CD8-positive, alpha-beta memory T cell (primary cell): ENCODE results near the gene CNTN1. TPM values are rescaled to one million over a fixed set of nuclear protein-coding genes. Genes with fewer than 3 reads are reported as not detected.

Experiments used
- CTCF ChIA-PET: fragments of 350-600 bp; sonication (Branson Sonifier 250); formaldehyde crosslinking; loops from one replicate; lab custom pipeline; 2021; ENCODE audit warnings: antibody characterized with exemption; lab: Charles Lee
- POLR2A ChIA-PET: fragments of 350-600 bp; sonication (Branson Sonifier 250); formaldehyde crosslinking; loops from one replicate; lab custom pipeline; 2021; ENCODE audit warnings: antibody characterized with exemption; lab: Charles Lee
- DNase-seq, 5 donors: peaks; one replicate each; pipeline versions ENCODE4 v3.0.0 to v3.0.0-alpha.2; 2020 to 2022; ENCODE audit warnings: mixed read lengths in 1 of 5
- H3K27ac ChIP-seq: one replicate; pipeline ENCODE4 v1.7.0; 2013; ENCODE audit warnings: low read depth, mild to moderate bottlenecking, low read length, moderate library complexity
- H3K27me3 ChIP-seq: 2 replicates; pipeline ENCODE4 v1.7.0; 2013; ENCODE audit warnings: low read length, mild to moderate bottlenecking; ENCODE audit not compliant: insufficient read depth, poor library complexity, severe bottlenecking
- H3K36me3 ChIP-seq: 2 replicates; pipeline ENCODE4 v1.7.0; 2013; ENCODE audit warnings: mild to moderate bottlenecking, low read length, moderate library complexity; ENCODE audit not compliant: insufficient read depth
- H3K4me1 ChIP-seq: 2 replicates; pipeline ENCODE4 v1.7.0; 2013; ENCODE audit warnings: mild to moderate bottlenecking, low read length, moderate library complexity; ENCODE audit not compliant: insufficient read depth
- H3K4me3 ChIP-seq: 2 replicates; pipeline ENCODE4 v1.7.0; 2013; ENCODE audit warnings: mild to moderate bottlenecking, low read length
- H3K9me3 ChIP-seq: 2 replicates; pipeline ENCODE4 v1.7.0; 2013; ENCODE audit warnings: mild to moderate bottlenecking, low read length
- H3K27ac Mint-ChIP-seq, 8 donors: one replicate each; pipeline ENCODE4 v1.8.0; 2020 to 2021; ENCODE audit warnings: mixed read lengths in 8 of 8, mild to moderate bottlenecking in 6 of 8, inconsistent platforms in 3 of 8, moderate library complexity in 3 of 8
- H3K27me3 Mint-ChIP-seq, 2 donors: one replicate each; pipeline ENCODE4 v1.8.0; 2020 to 2021; ENCODE audit warnings: mixed read lengths in 2 of 2, mild to moderate bottlenecking in 1 of 2, moderate library complexity in 1 of 2
- H3K36me3 Mint-ChIP-seq, 3 donors: one replicate each; pipeline ENCODE4 v1.8.0; 2020 to 2021; ENCODE audit warnings: mixed read lengths in 3 of 3, inconsistent platforms in 1 of 3, mild to moderate bottlenecking in 1 of 3
- H3K4me1 Mint-ChIP-seq, 3 donors: one replicate each; pipeline ENCODE4 v1.8.0; 2020 to 2021; ENCODE audit warnings: mixed read lengths in 3 of 3, inconsistent platforms in 1 of 3, mild to moderate bottlenecking in 1 of 3
- H3K4me3 Mint-ChIP-seq, 7 donors: one replicate each; pipeline ENCODE4 v1.8.0; 2020 to 2021; ENCODE audit warnings: mixed read lengths in 7 of 7, mild to moderate bottlenecking in 6 of 7, moderate library complexity in 4 of 7, inconsistent platforms in 2 of 7
- H3K9me3 Mint-ChIP-seq, 5 donors: one replicate each; pipeline ENCODE4 v1.8.0; 2020 to 2022; ENCODE audit warnings: mixed read lengths in 5 of 5, mild to moderate bottlenecking in 3 of 5, moderate library complexity in 2 of 5, inconsistent platforms in 1 of 5
- polyA plus RNA-seq: library from polyadenylated mRNA; unstranded; fragments of 300-500 nt; fragmentation: Illumina TruSeq; gene quantifications from one replicate; pipeline ENCODE4 v1.2.3, GENCODE V29; 2021
- total RNA-seq, 2 experiments: library from RNA; stranded (reverse); gene quantifications; one replicate each; pipeline ENCODE4 v1.2.3, GENCODE V29; 2021

CNTN1 gene
- total and polyA plus RNA-seq, 3 experiments from 2014 or later = not detected

GRCh38 chr12:40959041-40959440, 266.8 kb downstream of the CNTN1 start:
- Mint-ChIP-seq H3K27ac (no peak overlapping the region), H3K36me3 (no peaks in the 10 kb centered on the region), H3K4me3 (no peak overlapping the region), H3K27me3 (no peaks in the 10 kb centered on the region), H3K4me1 (no peaks in the 10 kb centered on the region), H3K9me3 (no peaks in the 10 kb centered on the region)
- DNase-seq = no peak
- Histone ChIP-seq H3K9me3 (no peaks in the 10 kb centered on the region), H3K27ac (no peak overlapping the region), H3K36me3 (no peaks in the 10 kb centered on the region), H3K4me3 (no peak overlapping the region), H3K27me3 (no peaks in the 10 kb centered on the region), H3K4me1 (no peaks in the 10 kb centered on the region)
- ChIA-PET CTCF (no interaction called here), POLR2A (no interaction called here)

GRCh38 chr12:40963751-40964150, 271.5 kb downstream of the CNTN1 start:
- DNase-seq = no peak
- no peak overlapping the region for H3K4me3 ChIP-seq
- H3K27me3 ChIP-seq = no peaks in the 10 kb centered on the region
- ChIA-PET CTCF (no interaction called here), POLR2A (no interaction called here)
- Mint-ChIP-seq H3K27me3 (peaks cover 0 to 2% of the 10 kb centered on the region in 2 donors), H3K9me3 (no peaks in the 10 kb centered on the region), H3K27ac (no peak overlapping the region), H3K4me3 (no peak overlapping the region), H3K36me3 (no peaks in the 10 kb centered on the region), H3K4me1 (no peaks in the 10 kb centered on the region)
- no peaks in the 10 kb centered on the region for H3K9me3 ChIP-seq
- no peak overlapping the region for H3K27ac ChIP-seq
- H3K36me3 ChIP-seq = no peaks in the 10 kb centered on the region
- H3K4me1 ChIP-seq = no peaks in the 10 kb centered on the region

- no peak overlapping the region for H3K4me3 Mint-ChIP-seq
- H3K4me1 Mint-ChIP-seq = no peaks in the 10 kb centered on the region
- CTCF ChIA-PET = no interaction called here
Observed at GRCh38 chr12:40969796-40970195, 277.6 kb downstream of the CNTN1 start.

GRCh38 chr12:40970320-40970907, 278.2 kb downstream of the CNTN1 start:
- DNase-seq = no peak
- Mint-ChIP-seq H3K4me1 (no peaks in the 10 kb centered on the region), H3K27ac (no peak overlapping the region), H3K27me3 (peaks cover 0 to 3% of the 10 kb centered on the region in 2 donors), H3K9me3 (no peaks in the 10 kb centered on the region), H3K36me3 (no peaks in the 10 kb centered on the region), H3K4me3 (no peak overlapping the region)
- ChIA-PET POLR2A (no interaction called here), CTCF (no interaction called here)
- H3K4me3 ChIP-seq = no peak overlapping the region
- no peaks in the 10 kb centered on the region for H3K4me1 ChIP-seq
- H3K27me3 ChIP-seq = no peaks in the 10 kb centered on the region
- H3K9me3 ChIP-seq = no peaks in the 10 kb centered on the region
- no peaks in the 10 kb centered on the region for H3K36me3 ChIP-seq
- no peak overlapping the region for H3K27ac ChIP-seq

More at GRCh38 chr12:40969796-40970195, 277.6 kb downstream of the CNTN1 start:
- no peak overlapping the region for H3K27ac Mint-ChIP-seq
- no peaks in the 10 kb centered on the region for H3K36me3 ChIP-seq
- POLR2A ChIA-PET = no interaction called here
- no peaks in the 10 kb centered on the region for H3K36me3 Mint-ChIP-seq
- no peaks in the 10 kb centered on the region for H3K9me3 Mint-ChIP-seq
- DNase-seq = no peak
- peaks cover 0 to 3% of the 10 kb centered on the region in 2 donors for H3K27me3 Mint-ChIP-seq
- no peaks in the 10 kb centered on the region for H3K9me3 ChIP-seq
- no peaks in the 10 kb centered on the region for H3K27me3 ChIP-seq
- no peak overlapping the region for H3K4me3 ChIP-seq
- H3K4me1 ChIP-seq = no peaks in the 10 kb centered on the region
- H3K27ac ChIP-seq = no peak overlapping the region

GRCh38 chr12:40971911-40972310, 279.7 kb downstream of the CNTN1 start:
- Mint-ChIP-seq H3K9me3 (no peaks in the 10 kb centered on the region), H3K36me3 (no peaks in the 10 kb centered on the region), H3K27ac (no peak overlapping the region), H3K27me3 (peaks cover 0 to 2% of the 10 kb centered on the region in 2 donors), H3K4me1 (no peaks in the 10 kb centered on the region), H3K4me3 (no peak overlapping the region)
- Histone ChIP-seq H3K27ac (no peak overlapping the region), H3K27me3 (no peaks in the 10 kb centered on the region), H3K9me3 (no peaks in the 10 kb centered on the region), H3K4me1 (no peaks in the 10 kb centered on the region), H3K36me3 (no peaks in the 10 kb centered on the region), H3K4me3 (no peak overlapping the region)
- no peak for DNase-seq
- POLR2A ChIA-PET = no interaction called here
- CTCF ChIA-PET = no interaction called here

GRCh38 chr12:40976546-40976945, 284.3 kb downstream of the CNTN1 start:
- Histone ChIP-seq H3K4me1 (no peaks in the 10 kb centered on the region), H3K4me3 (no peak overlapping the region), H3K27me3 (no peaks in the 10 kb centered on the region), H3K9me3 (no peaks in the 10 kb centered on the region), H3K36me3 (no peaks in the 10 kb centered on the region), H3K27ac (no peak overlapping the region)
- Mint-ChIP-seq H3K27ac (no peak overlapping the region), H3K4me1 (no peaks in the 10 kb centered on the region), H3K9me3 (no peaks in the 10 kb centered on the region), H3K36me3 (no peaks in the 10 kb centered on the region), H3K4me3 (no peak overlapping the region), H3K27me3 (no peaks in the 10 kb centered on the region)
- ChIA-PET POLR2A (no interaction called here), CTCF (no interaction called here)
- DNase-seq = no peak

GRCh38 chr12:40980427-40980961, 288.3 kb downstream of the CNTN1 start:
- no peak overlapping the region for H3K27ac Mint-ChIP-seq
- no peak for DNase-seq
- no peaks in the 10 kb centered on the region for H3K36me3 Mint-ChIP-seq
- no peaks in the 10 kb centered on the region for H3K27me3 Mint-ChIP-seq
- Histone ChIP-seq H3K27ac (no peak overlapping the region), H3K9me3 (no peaks in the 10 kb centered on the region), H3K4me3 (no peak overlapping the region), H3K36me3 (no peaks in the 10 kb centered on the region), H3K27me3 (no peaks in the 10 kb centered on the region), H3K4me1 (no peaks in the 10 kb centered on the region)
- ChIA-PET CTCF (no interaction called here), POLR2A (no interaction called here)
- no peaks in the 10 kb centered on the region for H3K4me1 Mint-ChIP-seq
- H3K9me3 Mint-ChIP-seq = peaks cover 0 to 4% (median 1%) of the 10 kb centered on the region in 5 donors
- H3K4me3 Mint-ChIP-seq = no peak overlapping the region

- no peak overlapping the region for H3K27ac ChIP-seq
- POLR2A ChIA-PET = no interaction called here
- H3K36me3 ChIP-seq = no peaks in the 10 kb centered on the region
- DNase-seq = no peak
- H3K27me3 ChIP-seq = no peaks in the 10 kb centered on the region
- Mint-ChIP-seq H3K9me3 (peaks cover 0 to 10% (median 4%) of the 10 kb centered on the region in 5 donors), H3K27ac (no peak overlapping the region), H3K4me3 (no peak overlapping the region), H3K36me3 (no peaks in the 10 kb centered on the region), H3K4me1 (no peaks in the 10 kb centered on the region), H3K27me3 (no peaks in the 10 kb centered on the region)
- no peak overlapping the region for H3K4me3 ChIP-seq
- no peaks in the 10 kb centered on the region for H3K4me1 ChIP-seq
- CTCF ChIA-PET = no interaction called here
- H3K9me3 ChIP-seq = no peaks in the 10 kb centered on the region
Observed at GRCh38 chr12:40986001-40986400, 293.8 kb downstream of the CNTN1 start.
